ENCODE results near the gene TPST1. TPM values are rescaled to one million over a fixed set of nuclear protein-coding genes. Genes with fewer than 3 reads are reported as not detected.

TPST1 gene
- total RNA-seq, 4 donors from 2014 or later = 1.4 to 3.7 (median 3.0) TPM

DNA sequence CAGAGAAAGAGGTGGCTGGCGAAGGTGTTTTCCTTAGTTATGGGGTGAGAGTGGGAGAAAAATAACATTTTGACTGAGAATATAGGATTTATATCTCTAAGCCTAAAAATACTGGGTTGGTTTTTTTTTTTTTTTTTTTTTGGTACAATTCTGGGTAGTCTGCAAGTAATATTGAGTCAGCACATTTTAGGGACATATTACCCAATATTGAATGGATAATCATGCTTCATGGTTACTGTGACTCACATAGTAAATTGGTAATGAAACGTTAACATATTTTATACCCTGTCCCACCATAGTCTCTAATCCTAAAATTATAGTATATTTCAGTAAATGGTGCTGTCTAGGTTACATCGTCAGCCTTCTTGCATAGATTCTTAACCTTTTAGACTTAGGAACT is 91.4 kb downstream of the TPST1 start:
- in situ Hi-C loops (cut with MboI; ENCODE audit: low sequenced_read_pairs in 4 of 4) = no loop called here
- ATAC-seq (no peak), DNase-seq (no peak)
- Histone ChIP-seq H3K36me3 (no peaks in the 10 kb centered on the region), H3K4me3 (no peak overlapping the region), H3K27ac (no peak overlapping the region), H3K9me3 (peaks cover 0 to 12% (median 0%) of the 10 kb centered on the region in 3 donors), H3K4me1 (no peaks in the 10 kb centered on the region), H3K27me3 (no peaks in the 10 kb centered on the region)
- TF ChIP-seq POLR2A (IDR thresholded peaks at IDR 0.05) = no peak
- TF ChIP-seq, protein P1, sequence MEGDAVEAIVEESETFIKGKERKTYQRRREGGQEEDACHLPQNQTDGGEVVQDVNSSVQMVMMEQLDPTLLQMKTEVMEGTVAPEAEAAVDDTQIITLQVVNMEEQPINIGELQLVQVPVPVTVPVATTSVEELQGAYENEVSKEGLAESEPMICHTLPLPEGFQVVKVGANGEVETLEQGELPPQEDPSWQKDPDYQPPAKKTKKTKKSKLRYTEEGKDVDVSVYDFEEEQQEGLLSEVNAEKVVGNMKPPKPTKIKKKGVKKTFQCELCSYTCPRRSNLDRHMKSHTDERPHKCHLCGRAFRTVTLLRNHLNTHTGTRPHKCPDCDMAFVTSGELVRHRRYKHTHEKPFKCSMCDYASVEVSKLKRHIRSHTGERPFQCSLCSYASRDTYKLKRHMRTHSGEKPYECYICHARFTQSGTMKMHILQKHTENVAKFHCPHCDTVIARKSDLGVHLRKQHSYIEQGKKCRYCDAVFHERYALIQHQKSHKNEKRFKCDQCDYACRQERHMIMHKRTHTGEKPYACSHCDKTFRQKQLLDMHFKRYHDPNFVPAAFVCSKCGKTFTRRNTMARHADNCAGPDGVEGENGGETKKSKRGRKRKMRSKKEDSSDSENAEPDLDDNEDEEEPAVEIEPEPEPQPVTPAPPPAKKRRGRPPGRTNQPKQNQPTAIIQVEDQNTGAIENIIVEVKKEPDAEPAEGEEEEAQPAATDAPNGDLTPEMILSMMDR (IDR thresholded peaks at IDR 0.05 in 4 of 5, conservative IDR thresholded peaks at IDR 0.05 in 1 of 5) = no peak
- intact Hi-C loops (cut with DNase I; ENCODE audit: low total_unique reads) = no loop called here

DNA sequence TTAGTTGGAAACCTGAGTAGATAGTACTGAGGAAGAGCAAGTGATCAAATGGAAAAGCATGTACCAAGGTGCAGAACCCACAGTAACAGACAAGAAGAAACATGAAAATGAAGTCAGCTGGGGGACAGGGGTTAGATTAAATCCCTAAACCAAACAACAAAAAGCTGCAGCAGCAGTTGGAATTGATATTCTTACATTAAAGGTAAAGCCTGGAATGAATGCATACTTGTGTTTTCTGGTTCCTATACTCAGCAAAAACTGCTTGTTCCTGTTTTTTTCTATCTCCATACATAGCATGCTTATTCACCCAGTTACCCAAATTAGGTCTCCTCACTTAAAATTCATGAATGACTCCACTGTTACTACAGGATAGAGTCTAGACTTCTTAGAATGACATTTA is 92.4 kb downstream of the TPST1 start:
- no peak for TF ChIP-seq POLR2A (IDR thresholded peaks at IDR 0.05)
- TF ChIP-seq, protein P1 (IDR thresholded peaks at IDR 0.05 in 4 of 5, conservative IDR thresholded peaks at IDR 0.05 in 1 of 5) = no peak
- ATAC-seq (no peak), DNase-seq (no peak)
- in situ Hi-C loops (cut with MboI; ENCODE audit: low sequenced_read_pairs in 4 of 4) (no loop called here), intact Hi-C loops (cut with DNase I; ENCODE audit: low total_unique reads) (no loop called here)
- H3K4me1 ChIP-seq = no peaks in the 10 kb centered on the region
- H3K36me3 ChIP-seq = no peaks in the 10 kb centered on the region
- H3K4me3 ChIP-seq = no peak overlapping the region
- H3K27me3 ChIP-seq = no peaks in the 10 kb centered on the region
- H3K9me3 ChIP-seq = peaks cover 0 to 12% (median 0%) of the 10 kb centered on the region in 3 donors
- no peak overlapping the region for H3K27ac ChIP-seq

- no peak for DNase-seq
- H3K27ac ChIP-seq = no peak overlapping the region
- no peak for TF ChIP-seq POLR2A (IDR thresholded peaks at IDR 0.05)
- TF ChIP-seq, protein P1 (IDR thresholded peaks at IDR 0.05 in 4 of 5, conservative IDR thresholded peaks at IDR 0.05 in 1 of 5) = no peak
- H3K9me3 ChIP-seq = peaks cover 0 to 12% (median 0%) of the 10 kb centered on the region in 3 donors
- intact Hi-C loops (cut with DNase I; ENCODE audit: low total_unique reads) = no loop called here
- no peaks in the 10 kb centered on the region for H3K27me3 ChIP-seq
- H3K36me3 ChIP-seq = no peaks in the 10 kb centered on the region
- in situ Hi-C loops (cut with MboI; ENCODE audit: low sequenced_read_pairs in 4 of 4) = no loop called here
- no peak overlapping the region for H3K4me3 ChIP-seq
- ATAC-seq = no peak
- H3K4me1 ChIP-seq = no peaks in the 10 kb centered on the region
Measured at GRCh38 chr7:66301249-66301648, 96.1 kb downstream of the TPST1 start.

DNA sequence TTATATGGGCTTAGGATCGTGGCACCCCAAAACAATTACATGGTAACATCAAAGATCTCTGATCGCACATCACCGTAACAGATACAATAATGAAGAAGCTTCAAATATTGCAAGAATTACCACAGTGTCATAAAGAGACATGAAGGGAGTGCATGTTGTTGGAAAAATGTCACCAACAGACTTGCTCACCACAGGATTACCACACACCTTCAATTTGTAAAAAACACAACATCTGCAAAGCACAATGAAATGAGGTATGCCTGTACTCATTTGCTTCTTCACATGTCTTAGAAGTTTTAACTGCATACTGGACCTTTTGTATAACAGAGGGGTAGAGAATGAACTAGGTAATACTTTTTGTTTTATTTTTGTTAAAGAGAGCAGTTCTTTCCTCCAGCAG is 96.6 kb downstream of the TPST1 start:
- H3K4me3 ChIP-seq = no peak overlapping the region
- intact Hi-C loops (cut with DNase I; ENCODE audit: low total_unique reads) (no loop called here), in situ Hi-C loops (cut with MboI; ENCODE audit: low sequenced_read_pairs in 4 of 4) (no loop called here)
- TF ChIP-seq, protein P1 (IDR thresholded peaks at IDR 0.05 in 4 of 5, conservative IDR thresholded peaks at IDR 0.05 in 1 of 5) = no peak
- TF ChIP-seq POLR2A (IDR thresholded peaks at IDR 0.05) = no peak
- ATAC-seq (no peak), DNase-seq (no peak)
- H3K27ac ChIP-seq = no peak overlapping the region
- H3K27me3 ChIP-seq = no peaks in the 10 kb centered on the region
- H3K4me1 ChIP-seq = no peaks in the 10 kb centered on the region
- no peaks in the 10 kb centered on the region for H3K36me3 ChIP-seq
- peaks cover 0 to 12% (median 0%) of the 10 kb centered on the region in 3 donors for H3K9me3 ChIP-seq
